Measurements from ENCODE around the gene ESR1.
"Not testable (repeated sequence)": the region's sequence is repeated elsewhere in the genome, so short reads cannot be mapped to it uniquely, and the experiment has no call there.

ESR1 gene

GRCh38 chr6:151992091-151992490 is 184.6 kb downstream of the ESR1 start:
- no peak for DNase-seq (ENCODE audit: low read depth)

GRCh38 chr6:151993364-151993763 is 185.9 kb downstream of the ESR1 start:
- DNase-seq (ENCODE audit: low read depth) = no peak

GRCh38 chr6:151998784-151999183 is 191.3 kb downstream of the ESR1 start:
- DNase-seq (ENCODE audit: low read depth) = no peak

DNA sequence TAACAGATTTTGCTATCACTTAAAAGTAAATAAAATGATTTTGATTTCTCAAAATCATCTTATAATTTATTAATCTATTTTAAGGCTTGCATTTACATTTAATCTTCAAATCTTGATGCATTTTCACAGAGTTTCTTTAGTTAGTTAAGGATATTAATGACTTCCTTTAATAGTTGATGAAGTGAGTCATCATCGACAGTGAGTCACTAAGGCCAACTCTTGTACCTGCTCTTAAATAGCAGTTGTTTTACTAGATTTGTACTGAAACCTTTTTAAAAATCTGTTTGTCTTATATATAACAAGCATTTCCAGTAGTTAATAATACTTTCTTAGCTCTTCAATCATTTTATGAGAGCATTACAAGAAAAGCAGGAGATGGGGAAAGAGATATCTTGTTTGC is 191.7 kb downstream of the ESR1 start:
- no peak for DNase-seq (ENCODE audit: low read depth)

- no peak for DNase-seq (ENCODE audit: low read depth)
Observed at GRCh38 chr6:152001408-152001807, 193.9 kb downstream of the ESR1 start.

DNA sequence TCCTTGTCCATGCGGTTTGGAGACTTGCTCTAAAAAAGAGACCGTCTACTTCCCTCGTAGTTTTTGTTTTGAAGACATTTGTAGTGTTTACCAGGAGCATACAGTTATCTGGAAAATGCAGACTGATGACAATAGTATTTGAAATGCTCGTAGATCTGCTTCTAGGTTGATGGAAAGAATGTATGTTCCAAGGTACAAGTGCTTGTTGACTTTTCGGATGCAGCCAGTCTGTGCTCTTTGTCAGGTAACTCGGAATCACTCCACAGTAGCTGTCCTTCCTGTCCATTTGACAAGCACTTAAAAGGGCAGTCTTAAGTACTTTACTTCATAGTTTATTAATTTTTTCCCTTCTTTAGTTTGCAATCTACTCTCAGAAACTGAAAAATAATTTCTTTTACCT is 194.8 kb downstream of the ESR1 start:
- no peak for DNase-seq (ENCODE audit: low read depth)

- DNase-seq (ENCODE audit: low read depth) = peak; percentile 8
Observed at GRCh38 chr6:152004036-152004566, 196.6 kb downstream of the ESR1 start.

DNA sequence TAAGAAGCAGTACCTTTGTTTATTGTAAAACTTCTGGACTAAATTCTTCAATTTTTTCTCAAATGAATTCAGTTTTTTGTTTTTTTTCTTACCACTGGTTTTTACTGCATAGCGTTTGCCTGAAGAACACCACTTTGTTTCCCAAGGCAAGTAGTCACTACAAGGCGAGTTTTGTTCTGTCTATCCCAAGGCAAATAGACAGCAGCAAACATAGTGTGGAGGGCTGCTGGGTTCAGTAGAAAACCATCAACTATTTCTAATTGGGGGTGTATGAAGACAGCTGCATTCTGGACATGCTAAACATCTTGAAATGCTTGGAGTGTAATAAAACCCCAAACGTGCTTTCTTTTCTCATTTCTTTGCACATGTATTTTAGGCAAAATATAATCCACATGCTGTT is 197.4 kb downstream of the ESR1 start:
- no peak for DNase-seq (ENCODE audit: low read depth)

GRCh38 chr6:152008779-152009178 is 201.3 kb downstream of the ESR1 start:
- DNase-seq (ENCODE audit: low read depth) = no peak

DNA sequence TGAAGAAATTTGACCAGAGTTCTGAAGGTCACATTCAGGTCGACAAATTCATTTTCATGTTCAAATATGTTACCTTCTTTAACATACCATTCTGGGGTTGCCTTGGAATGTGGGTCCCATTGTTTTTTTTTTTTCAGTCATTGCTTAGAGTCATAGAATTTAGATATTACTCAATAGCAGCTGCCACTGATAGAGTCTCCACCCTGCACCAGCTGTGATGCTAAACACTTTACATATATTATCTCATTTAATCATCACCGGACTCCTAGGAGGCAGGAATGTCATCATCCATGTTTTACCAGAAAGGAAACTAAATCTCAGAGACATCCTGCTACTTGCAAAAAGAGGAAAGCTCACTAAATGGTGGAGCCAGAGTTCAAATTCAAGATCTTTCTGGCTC is 204.7 kb downstream of the ESR1 start:
- DNase-seq (ENCODE audit: low read depth) = no peak

DNA sequence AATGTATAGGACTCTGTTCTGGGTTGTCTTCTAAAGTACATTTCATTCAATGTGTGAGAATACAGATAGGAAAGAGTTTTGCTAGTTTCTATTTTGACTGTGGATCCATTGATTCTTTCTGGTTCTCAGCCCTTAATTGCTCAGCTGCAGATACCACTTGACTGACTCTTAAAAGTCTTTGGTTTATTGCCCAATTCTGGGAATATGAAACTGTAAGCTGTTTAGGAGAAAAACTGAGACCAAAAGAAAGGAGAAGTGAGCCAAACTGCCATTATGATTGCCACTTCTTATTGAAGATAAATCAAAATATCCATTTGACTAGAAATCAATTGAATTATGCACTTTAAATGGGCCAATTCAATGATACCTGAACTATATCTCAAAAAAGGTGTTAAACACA is 211.4 kb downstream of the ESR1 start:
- DNase-seq (ENCODE audit: low read depth) = no peak

DNA sequence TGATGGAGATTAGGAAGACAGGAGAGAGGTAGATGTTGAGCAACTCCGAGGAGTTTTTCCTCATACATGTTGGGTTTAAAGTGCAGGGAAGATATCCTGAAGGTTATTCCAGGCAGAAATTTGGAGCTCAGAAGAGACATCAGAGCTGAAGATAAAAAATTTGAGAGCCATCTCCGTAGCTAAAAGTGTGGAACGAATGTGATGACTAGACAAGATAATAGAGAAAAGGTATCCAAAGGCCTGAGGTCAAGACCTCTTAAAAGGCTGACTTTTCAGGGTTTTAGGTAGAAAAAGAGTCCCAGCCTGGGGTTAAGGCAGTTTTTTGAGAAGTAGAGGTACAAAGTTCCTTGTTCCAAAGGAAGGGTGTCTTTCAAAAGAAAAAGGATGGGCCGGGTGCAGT is 214.8 kb downstream of the ESR1 start:
- DNase-seq (ENCODE audit: low read depth) = no peak

GRCh38 chr6:152023613-152024012 is 216.1 kb downstream of the ESR1 start:
- no peak for DNase-seq (ENCODE audit: low read depth)

DNA sequence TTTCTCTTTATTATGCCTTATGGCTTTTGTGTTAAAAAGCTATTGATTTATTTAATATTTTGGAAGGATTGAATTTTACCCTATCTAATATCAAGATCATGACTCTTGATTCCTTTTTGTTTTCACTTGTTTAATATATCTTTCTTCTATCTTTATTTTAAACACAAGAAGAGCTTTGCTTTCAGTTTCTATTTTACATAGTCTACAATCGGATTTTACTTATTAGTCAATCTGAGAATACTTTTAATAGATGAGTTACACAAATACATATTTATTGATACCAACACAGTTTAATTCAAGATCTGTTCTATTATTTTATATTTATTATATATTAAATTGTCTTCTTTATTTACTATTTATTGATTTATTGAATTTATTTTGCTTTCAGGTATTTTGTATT is 218.8 kb downstream of the ESR1 start:
- no peak for DNase-seq (ENCODE audit: low read depth)

DNA sequence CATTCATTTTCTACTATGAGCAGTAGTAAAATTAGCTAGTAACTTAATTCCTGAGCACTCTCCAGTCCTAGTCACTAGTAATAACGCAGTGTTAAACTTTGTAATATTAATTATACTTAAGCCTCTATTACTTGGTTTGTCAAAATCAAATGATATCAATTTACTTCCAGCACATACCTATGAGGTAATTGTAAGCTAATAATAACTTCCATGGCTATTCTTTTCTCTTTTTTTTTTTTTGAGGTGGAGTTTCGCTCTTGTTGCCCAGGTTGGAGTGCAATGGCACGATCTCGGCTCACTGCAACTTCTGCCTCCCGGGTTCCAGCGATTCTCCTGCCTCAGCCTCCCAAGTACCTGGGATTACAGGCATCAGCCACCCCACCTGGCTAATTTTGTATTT is 219.3 kb downstream of the ESR1 start:
- not testable (repeated sequence) for DNase-seq (ENCODE audit: low read depth)

DNA sequence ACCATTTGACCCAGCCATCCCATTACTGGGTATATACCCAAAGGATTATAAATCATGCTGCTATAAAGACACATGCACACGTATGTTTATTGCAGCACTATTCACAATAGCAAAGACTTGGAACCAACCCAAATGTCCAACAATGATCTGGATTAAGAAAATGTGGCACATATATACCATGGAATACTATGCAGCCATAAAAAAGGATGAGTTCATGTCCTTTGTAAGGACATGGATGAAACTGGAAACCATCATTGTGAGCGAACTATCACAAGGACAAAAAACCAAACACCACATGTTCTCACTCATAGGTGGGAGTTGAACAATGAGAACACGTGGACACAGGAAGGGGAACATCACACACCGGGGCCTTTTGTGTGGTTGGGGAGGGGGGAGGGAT is 226.3 kb downstream of the ESR1 start:
- DNase-seq (ENCODE audit: low read depth) = not testable (repeated sequence)

DNA sequence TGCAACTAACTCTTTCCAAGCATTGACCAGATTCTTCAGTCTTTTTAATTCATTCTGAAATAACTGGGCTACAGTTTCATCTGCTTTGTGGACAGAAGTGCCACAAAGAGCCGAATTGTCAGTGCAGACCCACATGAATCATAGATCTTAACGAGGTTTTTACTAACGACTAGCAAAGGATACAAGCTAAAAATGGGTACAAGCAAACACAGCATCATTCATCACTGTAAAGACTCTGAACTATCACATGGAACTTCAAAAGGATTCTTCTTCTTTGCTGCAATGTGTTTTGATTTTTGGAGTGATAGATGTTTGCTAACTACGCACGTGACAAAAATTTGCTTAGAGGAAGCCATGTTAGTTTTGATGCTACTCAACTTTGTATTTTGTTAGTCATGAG is 227.1 kb downstream of the ESR1 start:
- DNase-seq (ENCODE audit: low read depth) = no peak

DNA sequence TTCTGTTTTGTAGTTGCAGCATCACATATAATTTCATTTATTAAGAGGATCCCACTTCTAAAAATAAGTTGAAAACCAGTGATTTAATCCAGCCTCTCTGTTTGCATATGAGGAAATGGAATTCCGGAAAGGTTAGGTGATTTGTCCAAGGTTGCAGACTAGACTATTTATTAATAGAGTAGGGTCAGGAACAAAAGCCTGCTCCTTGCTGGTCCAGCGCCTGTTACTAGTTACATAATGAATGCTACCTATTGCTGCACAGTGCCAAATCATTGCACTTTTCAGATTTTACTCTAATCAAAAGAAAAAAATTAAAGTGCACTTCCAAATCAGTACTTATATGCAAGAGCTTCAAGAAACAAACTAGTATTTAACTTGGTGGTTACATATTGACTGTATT is 238.6 kb downstream of the ESR1 start:
- no peak for DNase-seq (ENCODE audit: low read depth)

DNA sequence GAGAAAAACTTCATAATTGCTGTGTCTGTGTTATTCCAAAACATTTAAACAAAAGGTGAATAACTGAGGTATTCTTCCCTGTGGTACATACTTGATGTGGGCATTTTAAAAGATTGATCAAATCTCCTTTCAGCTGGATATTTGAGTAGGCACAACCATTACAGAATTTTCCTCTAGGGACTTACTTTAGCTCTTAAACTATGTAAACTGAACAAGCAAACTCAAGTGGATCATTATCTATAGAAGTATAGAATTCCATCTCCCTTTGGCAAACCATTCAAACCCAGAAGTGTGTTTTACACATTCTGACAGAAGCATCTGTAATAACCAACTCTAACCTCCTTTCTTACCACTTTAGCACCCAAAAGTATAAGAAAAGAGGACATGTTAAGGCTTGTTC is 241.4 kb downstream of the ESR1 start:
- no peak for DNase-seq (ENCODE audit: low read depth)

- DNase-seq (ENCODE audit: low read depth) = no peak
Observed at GRCh38 chr6:152049502-152049901, 242.0 kb downstream of the ESR1 start.

DNA sequence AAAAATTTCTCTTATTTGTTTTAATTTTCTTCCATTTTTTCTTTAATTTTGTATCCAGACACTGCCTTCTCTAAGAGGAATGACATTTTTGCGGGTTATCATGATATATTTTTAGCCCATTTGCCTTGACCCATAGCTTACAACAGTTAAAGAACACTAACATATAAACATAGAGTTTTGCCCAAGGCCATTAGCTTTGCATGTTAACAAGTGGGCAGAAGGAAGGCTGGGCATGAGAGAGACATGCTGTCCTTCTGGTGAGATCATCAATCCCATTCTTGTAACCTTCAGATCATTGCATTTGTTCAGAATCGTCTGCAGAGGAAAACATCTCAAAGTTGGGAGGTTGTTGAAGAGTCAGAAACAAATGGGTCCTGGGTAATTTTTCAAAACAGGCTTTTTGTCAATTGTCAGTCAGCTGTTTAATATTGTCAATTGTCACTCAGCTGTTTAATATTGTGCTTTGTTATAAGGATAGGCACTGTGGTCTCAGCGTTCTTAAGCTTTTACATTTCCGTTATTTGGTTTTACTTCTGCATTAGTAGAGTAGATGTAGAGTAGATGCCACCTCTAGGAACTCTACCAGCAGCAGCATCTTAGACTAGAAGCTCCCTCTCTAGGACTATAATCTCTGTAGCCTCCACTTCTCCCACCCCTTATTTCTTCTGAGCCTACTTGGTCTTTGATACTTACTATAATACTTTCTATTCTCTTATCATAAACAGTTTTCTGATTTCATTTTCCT is 243.1 kb downstream of the ESR1 start:
- no peak for DNase-seq (ENCODE audit: low read depth)

GRCh38 chr6:152052061-152052460 is 244.6 kb downstream of the ESR1 start:
- DNase-seq (ENCODE audit: low read depth) = no peak

DNA sequence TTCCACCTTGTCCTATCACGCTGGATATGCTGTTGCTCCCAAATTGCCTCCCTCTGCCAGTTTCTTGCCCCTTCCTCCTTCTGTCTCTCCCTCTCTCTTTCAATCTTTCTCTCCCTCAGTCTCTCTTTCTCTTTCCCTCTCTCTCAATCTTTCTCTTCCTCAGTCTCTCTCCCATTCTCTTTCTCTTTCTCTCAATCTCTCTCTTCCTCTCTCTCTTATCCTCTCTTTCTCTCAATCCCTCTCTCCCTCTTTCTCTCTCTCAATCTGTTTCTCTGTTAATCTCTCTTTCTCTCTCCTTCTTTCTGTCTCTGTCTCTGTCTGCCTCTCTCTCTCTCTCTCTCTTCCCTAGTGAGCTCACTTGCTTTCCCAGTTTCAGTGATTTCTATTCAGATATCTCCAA is 245.8 kb downstream of the ESR1 start:
- DNase-seq (ENCODE audit: low read depth) = no peak

DNA sequence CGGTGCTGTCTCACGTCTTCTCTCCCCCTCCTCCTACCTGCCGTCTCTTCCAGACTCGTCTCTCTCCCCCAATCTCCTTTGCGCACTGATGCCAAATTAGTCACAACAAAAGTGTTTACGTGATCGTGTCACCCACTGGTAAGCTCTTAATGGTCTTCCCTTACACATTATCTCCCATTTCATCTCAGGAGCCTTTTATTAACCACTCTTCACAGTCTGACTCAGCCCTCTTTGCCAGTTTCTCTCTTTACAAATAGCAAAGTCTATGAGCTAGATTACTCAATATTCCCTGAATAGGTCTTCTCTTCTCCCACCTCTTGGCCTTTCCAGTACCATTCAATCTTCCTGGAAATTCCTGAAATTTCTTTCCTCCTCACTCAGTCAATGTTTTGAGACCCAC is 247.0 kb downstream of the ESR1 start:
- DNase-seq (ENCODE audit: low read depth) = no peak
